BLaER1 treated with 17β-estradiol and CSF1 and Interleukin-3, amounts not matched to agents 10 nM and 100 nM (cell line): Measurements from ENCODE around the gene KCNA2.

Experiments
- H3K27ac ChIP-seq, 11 experiments: shearing (Covaris generic); formaldehyde crosslinking; 2 replicates each; pipeline ENCODE4 v1.8.1; 2022
- H3K27me3 ChIP-seq, 11 experiments: shearing (Covaris generic); formaldehyde crosslinking; 2 replicates each; pipeline ENCODE4 v1.8.1; 2022
- H3K36me3 ChIP-seq, 11 experiments: shearing (Covaris generic); formaldehyde crosslinking; 2 replicates each; pipeline ENCODE4 v1.8.1; 2022
- H3K4me1 ChIP-seq, 10 experiments: shearing (Covaris generic); formaldehyde crosslinking; 2 replicates each; pipeline ENCODE4 v1.8.1; 2022
- H3K4me2 ChIP-seq, 11 experiments: shearing (Covaris generic); formaldehyde crosslinking; 2 replicates each; pipeline ENCODE4 v1.8.1; 2022
- H3K4me3 ChIP-seq, 10 experiments: shearing (Covaris generic); formaldehyde crosslinking; 2 replicates each; pipeline ENCODE4 v1.8.1; 2022
- H3K9ac ChIP-seq, 11 experiments: shearing (Covaris generic); formaldehyde crosslinking; 2 replicates each; pipeline ENCODE4 v1.8.1; 2022
- H3K9me3 ChIP-seq, 11 experiments: shearing (Covaris generic); formaldehyde crosslinking; replicated peaks in 1 of 11; 2 replicates each; pipeline ENCODE4 v1.8.1; 2022
- H4K20me1 ChIP-seq, 11 experiments: shearing (Covaris generic); formaldehyde crosslinking; 2 replicates each; pipeline ENCODE4 v1.8.1; 2022
- Cebpa-rat ChIP-seq, 11 experiments: shearing (Covaris generic); IDR thresholded peaks; 2 replicates each; pipeline ENCODE4 v1.8.1; 2022

The KCNA2 gene

DNA sequence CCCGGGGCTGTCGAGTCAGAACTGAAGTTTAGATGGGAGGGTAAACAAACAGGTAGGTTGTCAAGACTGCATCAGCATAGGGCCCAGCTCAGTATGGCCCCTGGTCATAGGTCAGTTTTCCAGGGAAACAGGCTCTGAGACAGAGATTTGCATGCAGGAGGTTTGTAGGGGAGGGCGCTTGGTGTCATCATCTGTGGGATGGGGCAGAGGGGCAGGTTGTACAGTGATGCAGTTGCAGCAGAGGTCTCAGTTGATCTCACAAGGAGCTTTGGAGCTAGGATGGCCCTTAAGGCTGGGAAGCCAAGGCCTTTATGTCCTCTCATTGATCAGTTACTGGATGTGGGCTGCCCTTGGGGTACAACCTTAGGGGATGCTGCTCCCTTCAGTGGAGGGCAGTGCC lies 48.7 kb downstream of the KCNA2 start:
- H3K4me3 ChIP-seq: no peak overlapping the region
- no peak overlapping the region for H3K27ac ChIP-seq
- no peaks in the 10 kb centered on the region for H3K9me3 ChIP-seq
- H3K4me1 ChIP-seq: peaks cover 11 to 66% (median 37%) of the 10 kb centered on the region in 10 experiments; a peak in 19 of 20 replicates
- no peak for TF ChIP-seq Cebpa-rat (IDR thresholded peaks at IDR 0.05)
- H4K20me1 ChIP-seq: peaks cover 0 to 14% (median 0%) of the 10 kb centered on the region in 11 experiments; a peak in 1 of 22 replicates
- H3K4me2 ChIP-seq: peak overlapping the region in 4 of 11 experiments; percentile 82 to 98 (median 96); a peak in 9 of 22 replicates
- H3K36me3 ChIP-seq: no peaks in the 10 kb centered on the region
- no peak overlapping the region for H3K9ac ChIP-seq
- H3K27me3 ChIP-seq: peaks cover 4 to 28% (median 19%) of the 10 kb centered on the region in 11 experiments; a peak in 18 of 22 replicates

DNA sequence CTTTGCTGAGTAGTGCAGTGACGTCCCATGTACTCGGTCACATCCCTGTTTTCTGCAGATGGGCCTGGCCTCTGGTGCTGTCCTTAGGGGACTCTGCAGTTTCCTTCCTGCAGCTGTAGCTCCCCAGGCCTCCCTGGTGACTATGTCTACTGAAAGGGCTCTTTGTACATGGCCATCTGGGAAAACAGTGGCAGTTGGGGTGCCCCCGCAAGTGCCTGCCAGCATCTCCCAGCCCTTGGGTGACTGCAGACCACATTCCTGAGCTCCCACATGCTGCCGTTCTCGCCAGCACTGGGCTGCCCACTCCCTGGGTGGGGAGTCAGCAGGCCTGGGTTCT lies 49.7 kb downstream of the KCNA2 start:
- Histone ChIP-seq H3K4me2 (peak overlapping the region in 9 of 11 experiments; percentile 82 to 98 (median 96); a peak in 18 of 22 replicates), H3K27ac (peak overlapping the region in 3 of 11 experiments; percentile 27 to 59 (median 55); a peak in 4 of 22 replicates), H4K20me1 (peaks cover 0 to 14% (median 0%) of the 10 kb centered on the region in 11 experiments; a peak in 1 of 22 replicates), H3K9ac (peak overlapping the region in 3 of 11 experiments; percentile 63 to 74 (median 65); a peak in 3 of 22 replicates), H3K9me3 (no peaks in the 10 kb centered on the region), H3K4me1 (peaks cover 11 to 60% (median 34%) of the 10 kb centered on the region in 10 experiments; a peak in 19 of 20 replicates), H3K36me3 (no peaks in the 10 kb centered on the region), H3K27me3 (peaks cover 4 to 28% (median 19%) of the 10 kb centered on the region in 11 experiments; a peak in 18 of 22 replicates), H3K4me3 (peak overlapping the region in 1 of 10 experiments; percentile 61; a peak in 1 of 20 replicates)
- TF ChIP-seq Cebpa-rat (IDR thresholded peaks at IDR 0.05): no peak

DNA sequence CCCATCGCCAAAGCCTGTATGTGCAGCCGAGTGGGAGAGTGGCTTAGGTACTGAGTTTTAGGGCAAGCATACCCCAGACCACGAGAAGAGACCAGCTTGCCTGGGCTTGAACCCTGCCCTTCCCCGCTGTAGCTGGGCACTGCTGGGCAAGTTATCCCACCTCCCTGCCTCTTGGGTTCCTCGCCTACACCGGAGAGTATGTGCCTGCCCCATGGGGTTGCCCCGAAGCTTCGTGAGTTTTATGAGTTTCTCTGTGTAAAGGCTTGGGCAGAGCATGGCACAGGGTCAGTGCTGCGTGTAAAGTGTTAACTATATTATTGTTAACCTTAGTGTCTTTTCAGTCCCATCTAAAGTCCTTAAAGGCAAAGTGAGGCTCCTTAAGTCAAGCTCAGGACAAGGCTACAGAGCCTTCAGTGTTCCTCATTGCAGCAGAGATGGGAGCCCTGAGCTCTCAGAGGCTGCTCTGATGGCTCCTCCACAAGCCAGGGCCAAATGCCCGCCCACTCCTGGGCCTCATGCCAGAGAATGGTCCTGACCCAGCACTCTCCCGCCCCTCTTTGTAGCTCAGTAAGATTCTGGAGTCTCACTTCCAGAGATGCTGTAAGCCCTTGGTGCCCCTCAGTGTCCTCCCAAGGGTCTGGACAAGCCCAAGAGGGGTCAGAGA lies 50.2 kb downstream of the KCNA2 start:
- Histone ChIP-seq H3K36me3 (no peaks in the 10 kb centered on the region), H3K27me3 (peaks cover 4 to 28% (median 19%) of the 10 kb centered on the region in 11 experiments; a peak in 18 of 22 replicates), H3K9me3 (no peaks in the 10 kb centered on the region), H3K4me2 (peak overlapping the region; percentile 82 to 98 (median 96)), H3K4me1 (peaks cover 11 to 55% (median 31%) of the 10 kb centered on the region in 10 experiments; a peak in 19 of 20 replicates), H3K9ac (peak overlapping the region in 10 of 11 experiments; percentile 5 to 74 (median 44); a peak in 10 of 22 replicates), H3K4me3 (peak overlapping the region; percentile 47 to 67 (median 57)), H3K27ac (peak overlapping the region in 3 of 11 experiments; percentile 55 to 59 (median 59); a peak in 4 of 22 replicates), H4K20me1 (peaks cover 0 to 14% (median 0%) of the 10 kb centered on the region in 11 experiments; a peak in 1 of 22 replicates)
- TF ChIP-seq Cebpa-rat (IDR thresholded peaks at IDR 0.05): no peak

DNA sequence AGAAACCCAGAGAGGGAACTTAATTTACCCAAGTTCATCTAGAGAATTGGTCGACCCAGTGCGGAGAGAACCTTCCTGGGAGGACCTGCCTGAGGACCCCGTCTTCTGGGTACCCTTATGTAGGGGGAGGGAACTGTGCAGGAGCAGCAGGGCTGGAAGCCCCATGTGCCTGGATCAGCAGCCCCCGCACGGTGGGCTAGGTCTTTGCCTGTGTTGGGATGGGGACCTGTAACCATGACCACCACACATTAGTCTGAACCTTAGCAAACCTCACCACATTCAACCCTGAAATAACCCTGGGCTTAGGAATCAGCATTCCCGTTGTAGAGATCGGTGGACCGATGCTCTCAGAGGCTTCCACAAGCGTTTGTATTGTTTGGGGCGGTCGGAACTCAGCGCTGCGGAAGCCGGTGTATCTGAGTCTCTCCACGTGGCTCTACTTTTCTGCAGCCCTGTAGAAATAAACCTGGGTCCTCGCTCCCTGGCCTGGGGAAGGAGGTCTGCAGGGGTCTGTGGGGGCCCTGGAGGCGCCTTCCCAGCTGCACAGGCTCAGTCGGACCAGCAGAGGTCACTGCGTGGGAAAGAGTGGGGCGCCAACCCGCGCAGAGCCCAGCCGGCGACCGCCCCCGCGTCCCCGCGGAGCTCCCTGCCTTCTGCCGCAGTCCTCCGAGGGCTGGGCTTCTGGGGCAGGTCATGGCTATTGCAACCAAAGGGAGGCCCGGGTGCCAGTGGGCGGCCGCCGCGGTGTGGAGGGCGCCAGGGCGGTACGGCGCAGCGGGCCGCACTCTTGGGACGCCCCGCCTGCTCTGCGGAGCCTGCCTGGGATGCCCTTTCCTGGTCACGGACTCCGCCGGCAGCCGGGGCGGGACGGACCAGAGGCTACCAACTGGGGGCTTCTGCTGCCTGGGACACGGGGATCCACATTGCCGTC lies 51.0 kb downstream of the KCNA2 start:
- peaks cover 0 to 14% (median 0%) of the 10 kb centered on the region in 11 experiments; a peak in 1 of 22 replicates for H4K20me1 ChIP-seq
- H3K27ac ChIP-seq: peak overlapping the region in 3 of 11 experiments; percentile 55 to 59 (median 59); a peak in 4 of 22 replicates
- peak overlapping the region; percentile 82 to 98 (median 96) for H3K4me2 ChIP-seq
- H3K9me3 ChIP-seq: no peaks in the 10 kb centered on the region
- no peaks in the 10 kb centered on the region for H3K36me3 ChIP-seq
- H3K9ac ChIP-seq: peak overlapping the region in 10 of 11 experiments; percentile 5 to 74 (median 44); a peak in 14 of 22 replicates
- H3K4me3 ChIP-seq: peak overlapping the region; percentile 47 to 67 (median 57)
- peaks cover 11 to 55% (median 31%) of the 10 kb centered on the region in 10 experiments; a peak in 19 of 20 replicates for H3K4me1 ChIP-seq
- TF ChIP-seq Cebpa-rat (IDR thresholded peaks at IDR 0.05): no peak
- H3K27me3 ChIP-seq: peaks cover 4 to 28% (median 19%) of the 10 kb centered on the region in 11 experiments; a peak in 18 of 22 replicates

DNA sequence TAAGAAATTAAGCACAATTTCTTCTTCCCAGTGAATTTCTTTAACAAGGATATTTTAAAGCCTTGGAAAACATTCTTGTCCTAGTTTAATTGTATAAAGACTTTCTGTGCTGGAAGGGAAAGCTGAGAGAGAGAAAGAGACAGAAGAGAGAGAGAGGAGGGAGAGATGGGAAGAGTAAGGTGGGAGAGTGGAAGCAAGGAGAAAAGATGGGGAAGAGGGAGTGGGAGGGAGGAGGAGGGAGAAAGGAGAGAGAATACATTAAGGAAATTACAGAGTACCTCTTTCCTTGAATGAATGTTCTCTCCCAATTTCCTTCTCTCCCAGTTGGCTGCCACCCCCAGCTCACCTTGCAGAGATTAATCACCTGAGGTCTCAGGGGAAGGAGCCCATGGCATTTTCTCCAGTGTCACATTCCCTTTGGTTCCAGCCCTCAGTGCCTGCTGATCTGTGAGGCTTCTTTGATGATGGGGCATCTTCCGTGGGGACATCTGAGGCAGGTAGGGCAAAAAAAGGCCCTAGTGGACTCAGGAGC lies 54.8 kb downstream of the KCNA2 start:
- Histone ChIP-seq H3K36me3 (no peaks in the 10 kb centered on the region), H3K4me1 (peaks cover 11 to 20% (median 18%) of the 10 kb centered on the region in 10 experiments; a peak in 19 of 20 replicates), H3K9ac (no peak overlapping the region), H3K9me3 (no peaks in the 10 kb centered on the region), H3K4me2 (no peak overlapping the region), H3K4me3 (no peak overlapping the region), H4K20me1 (peaks cover 0 to 10% (median 0%) of the 10 kb centered on the region in 11 experiments; a peak in 1 of 22 replicates), H3K27ac (no peak overlapping the region), H3K27me3 (peaks cover 4 to 23% (median 19%) of the 10 kb centered on the region in 11 experiments; a peak in 18 of 22 replicates)
- no peak for TF ChIP-seq Cebpa-rat (IDR thresholded peaks at IDR 0.05)

DNA sequence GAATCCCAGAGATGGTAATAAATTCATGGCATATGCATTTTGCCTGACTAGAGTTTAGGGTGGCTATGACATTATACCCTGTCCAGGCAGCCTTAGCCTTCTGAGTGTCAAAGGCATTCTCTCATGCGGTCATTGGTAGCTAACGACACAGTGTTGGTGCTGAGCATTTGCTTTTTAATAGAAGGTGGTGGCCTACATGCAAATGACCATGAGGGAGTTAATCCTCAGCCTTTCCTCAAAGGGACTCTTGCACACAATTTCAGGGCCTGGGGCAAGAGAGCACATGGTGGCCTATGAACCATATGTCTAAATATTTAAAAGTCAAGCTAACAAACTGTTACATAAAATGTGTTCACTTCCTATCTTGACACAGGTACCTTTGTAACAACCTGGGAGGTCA lies 56.3 kb downstream of the KCNA2 start:
- Histone ChIP-seq H3K4me2 (no peak overlapping the region), H4K20me1 (peaks cover 0 to 8% (median 0%) of the 10 kb centered on the region in 11 experiments; a peak in 1 of 22 replicates), H3K9ac (no peak overlapping the region), H3K27me3 (peaks cover 1 to 9% (median 7%) of the 10 kb centered on the region in 11 experiments; a peak in 15 of 22 replicates), H3K9me3 (no peaks in the 10 kb centered on the region), H3K4me1 (peaks cover 0 to 5% (median 3%) of the 10 kb centered on the region in 10 experiments; a peak in 16 of 20 replicates), H3K27ac (no peak overlapping the region), H3K4me3 (no peak overlapping the region), H3K36me3 (no peaks in the 10 kb centered on the region)
- TF ChIP-seq Cebpa-rat (IDR thresholded peaks at IDR 0.05): no peak

DNA sequence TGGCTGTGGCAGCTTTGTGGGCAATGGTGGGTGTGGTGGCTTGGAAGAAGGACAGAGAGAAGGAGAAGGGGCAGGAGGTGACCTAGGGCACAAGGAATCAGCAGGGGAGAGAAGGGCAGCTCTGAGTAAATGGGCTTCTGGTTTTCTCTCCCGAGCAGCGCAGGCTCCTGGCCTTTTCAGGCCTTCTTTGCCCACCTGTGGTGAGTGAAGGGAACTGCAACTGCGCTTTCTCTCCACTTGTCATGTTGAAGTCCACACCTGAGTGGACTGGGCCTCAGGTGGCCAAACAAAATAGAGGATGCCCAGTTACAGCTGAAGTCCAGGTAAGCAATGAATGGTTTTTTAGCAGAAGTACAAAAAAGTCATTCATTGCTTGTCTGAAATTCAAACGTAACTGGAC lies 57.8 kb downstream of the KCNA2 start:
- Histone ChIP-seq H3K4me3 (no peak overlapping the region), H3K27ac (no peak overlapping the region), H3K36me3 (no peaks in the 10 kb centered on the region), H3K9me3 (no peaks in the 10 kb centered on the region), H3K27me3 (no peaks in the 10 kb centered on the region), H3K9ac (no peak overlapping the region), H3K4me1 (no peaks in the 10 kb centered on the region), H4K20me1 (peaks cover 0 to 8% (median 0%) of the 10 kb centered on the region in 11 experiments; a peak in 1 of 22 replicates), H3K4me2 (no peak overlapping the region)
- TF ChIP-seq Cebpa-rat (IDR thresholded peaks at IDR 0.05): no peak

DNA sequence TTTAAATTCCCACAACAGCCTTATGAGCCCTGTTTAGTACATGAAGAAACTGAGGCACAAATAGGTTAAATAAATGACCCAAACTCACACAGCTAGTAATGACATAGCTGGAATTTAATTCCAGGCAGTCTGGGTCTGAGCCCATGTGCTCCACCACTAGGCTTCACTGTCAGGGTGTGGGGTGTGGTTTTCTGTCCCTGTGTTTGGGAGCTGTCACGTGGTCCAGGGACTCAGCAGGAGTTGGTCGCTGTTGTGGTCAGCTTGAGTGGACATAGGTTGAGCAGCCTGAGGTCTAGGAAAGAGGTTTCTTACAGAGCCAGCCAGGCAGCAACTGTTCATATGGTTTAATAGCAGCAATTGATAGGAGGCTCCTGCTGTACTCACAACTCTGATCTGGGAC lies 59.1 kb downstream of the KCNA2 start:
- Histone ChIP-seq H3K9ac (no peak overlapping the region), H3K4me2 (no peak overlapping the region), H3K36me3 (no peaks in the 10 kb centered on the region), H3K4me3 (no peak overlapping the region), H3K27me3 (no peaks in the 10 kb centered on the region), H3K4me1 (no peaks in the 10 kb centered on the region), H3K9me3 (no peaks in the 10 kb centered on the region), H4K20me1 (peaks cover 0 to 12% (median 0%) of the 10 kb centered on the region in 11 experiments; a peak in 2 of 22 replicates), H3K27ac (no peak overlapping the region)
- no peak for TF ChIP-seq Cebpa-rat (IDR thresholded peaks at IDR 0.05)
